DND-41 (cell line): ENCODE data around the gene MAP3K2.

ENCODE experiments used
- ATAC-seq: fragments of 200-7000 bp; cut with Tn5 transposase; 3 replicates; pipeline ENCODE4 v1.9.1; 2021; ENCODE audit warnings: low read depth; ENCODE audit not compliant: insufficient read depth
- DNase-seq: peaks from one replicate; pipeline ENCODE4 v3.0.0-alpha.2; 2020
- H2AFZ ChIP-seq: 2 replicates; pipeline ENCODE4 v1.6.0; 2012; ENCODE audit warnings: low read depth, low read length
- H3K27ac ChIP-seq: 2 replicates; pipeline ENCODE4 v1.5.1; 2012; ENCODE audit warnings: low read length, inconsistent platforms
- H3K27me3 ChIP-seq: fragments of 200-600 bp; sonication (generic); 2 replicates; pipeline ENCODE4 v1.6.0; 2012; ENCODE audit warnings: low read length, mild to moderate bottlenecking, inconsistent platforms; ENCODE audit not compliant: insufficient read depth, poor library complexity
- H3K36me3 ChIP-seq: 2 replicates; pipeline ENCODE4 v1.5.1; 2012; ENCODE audit warnings: low read length, inconsistent platforms; ENCODE audit not compliant: insufficient read depth
- H3K4me1 ChIP-seq: 2 replicates; pipeline ENCODE4 v1.5.1; 2012; ENCODE audit warnings: mild to moderate bottlenecking, low read length; ENCODE audit not compliant: insufficient read depth
- H3K4me2 ChIP-seq: 2 replicates; pipeline ENCODE4 v1.6.0; 2012; ENCODE audit warnings: mild to moderate bottlenecking, moderate library complexity, low read length, inconsistent platforms; ENCODE audit not compliant: insufficient read depth
- H3K4me3 ChIP-seq, 2 experiments: fragments of 200-600 bp in 1 of 2; shearing (Covaris generic) in 1 of 2; 2 replicates each; pipeline ENCODE4 v1.5.1; 2012 to 2016; ENCODE audit warnings: inconsistent platforms in 2 of 2, low read length in 2 of 2, mild to moderate bottlenecking in 2 of 2, low read depth in 1 of 2, moderate library complexity in 1 of 2
- H3K79me2 ChIP-seq: 2 replicates; pipeline ENCODE4 v1.6.0; 2012; ENCODE audit warnings: low read length, inconsistent platforms; ENCODE audit not compliant: insufficient read depth
- H3K9ac ChIP-seq: 2 replicates; pipeline ENCODE4 v1.6.0; 2012; ENCODE audit warnings: low read depth, mild to moderate bottlenecking, inconsistent platforms, low read length, moderate library complexity
- H3K9me3 ChIP-seq: 2 replicates; pipeline ENCODE4 v1.5.1; 2012; ENCODE audit warnings: low read length, moderate library complexity, mild to moderate bottlenecking, inconsistent platforms; ENCODE audit not compliant: insufficient read depth, severe bottlenecking
- H4K20me1 ChIP-seq: 2 replicates; pipeline ENCODE4 v1.6.0; 2012; ENCODE audit warnings: low read length; ENCODE audit not compliant: insufficient read depth
- CTCF ChIP-seq: IDR thresholded peaks from 2 replicates; pipeline ENCODE4 v1.5.1; 2012; ENCODE audit warnings: borderline replicate concordance, low read length, moderate library complexity, mild to moderate bottlenecking; ENCODE audit not compliant: poor library complexity, severe bottlenecking; ENCODE audit errors: extremely low read depth
- EZH2 ChIP-seq: IDR thresholded peaks from 3 replicates; pipeline ENCODE4 v1.6.1; 2012; ENCODE audit warnings: borderline replicate concordance, low read depth, mild to moderate bottlenecking, moderate library complexity, low read length, inconsistent platforms; ENCODE audit not compliant: severe bottlenecking

The MAP3K2 gene

GRCh38 chr2:127400897-127401756, 13.4 kb upstream of the MAP3K2 start:
- no peak overlapping the region for H3K4me3 ChIP-seq
- H3K4me1 ChIP-seq, result no peaks in the 10 kb centered on the region
- H3K4me2 ChIP-seq, result no peak overlapping the region
- H3K79me2 ChIP-seq, result no peaks in the 10 kb centered on the region
- ATAC-seq, result no peak
- no peak overlapping the region for H3K9ac ChIP-seq
- H3K27me3 ChIP-seq, result no peaks in the 10 kb centered on the region
- no peaks in the 10 kb centered on the region for H3K36me3 ChIP-seq
- no peak overlapping the region for H2AFZ ChIP-seq
- TF ChIP-seq EZH2 (no peak), CTCF (no peak)
- no peak for DNase-seq
- H4K20me1 ChIP-seq, result no peaks in the 10 kb centered on the region
- H3K9me3 ChIP-seq, result no peaks in the 10 kb centered on the region
- no peak overlapping the region for H3K27ac ChIP-seq

GRCh38 chr2:127400533-127400896, 12.7 kb upstream of the MAP3K2 start:
- H3K9ac ChIP-seq, result no peak overlapping the region
- no peak for TF ChIP-seq CTCF
- no peak for TF ChIP-seq EZH2
- H3K27me3 ChIP-seq, result no peaks in the 10 kb centered on the region
- H3K27ac ChIP-seq, result no peak overlapping the region
- no peak overlapping the region for H3K4me3 ChIP-seq
- no peaks in the 10 kb centered on the region for H3K9me3 ChIP-seq
- no peak for DNase-seq
- H3K79me2 ChIP-seq, result no peaks in the 10 kb centered on the region
- H4K20me1 ChIP-seq, result no peaks in the 10 kb centered on the region
- H3K4me1 ChIP-seq, result no peaks in the 10 kb centered on the region
- no peak overlapping the region for H2AFZ ChIP-seq
- H3K4me2 ChIP-seq, result no peak overlapping the region
- H3K36me3 ChIP-seq, result no peaks in the 10 kb centered on the region
- ATAC-seq, result no peak

- no peak for TF ChIP-seq EZH2
- TF ChIP-seq CTCF, result no peak
- H3K27ac ChIP-seq, result no peak overlapping the region
- no peaks in the 10 kb centered on the region for H3K36me3 ChIP-seq
- peak; percentile 81 for ATAC-seq
- no peaks in the 10 kb centered on the region for H3K9me3 ChIP-seq
- no peak overlapping the region for H3K4me2 ChIP-seq
- H3K79me2 ChIP-seq, result no peaks in the 10 kb centered on the region
- DNase-seq, result peak; percentile 35
- no peak overlapping the region for H2AFZ ChIP-seq
- no peak overlapping the region for H3K4me3 ChIP-seq
- no peaks in the 10 kb centered on the region for H3K4me1 ChIP-seq
- no peak overlapping the region for H3K9ac ChIP-seq
- no peaks in the 10 kb centered on the region for H4K20me1 ChIP-seq
- no peaks in the 10 kb centered on the region for H3K27me3 ChIP-seq
Measured at GRCh38 chr2:127398239-127398590, 10.4 kb upstream of the MAP3K2 start.
